RKO (cell line): ENCODE measurements around the gene KIF15.
"Not testable (repeated sequence)": the region's sequence is repeated elsewhere in the genome, so short reads cannot be mapped to it uniquely, and the experiment has no call there.

Source experiments
- DNase-seq: peaks from one replicate; pipeline ENCODE4 v3.0.0-alpha.2; 2016; ENCODE audit warnings: low spot score

The KIF15 gene, protein sequence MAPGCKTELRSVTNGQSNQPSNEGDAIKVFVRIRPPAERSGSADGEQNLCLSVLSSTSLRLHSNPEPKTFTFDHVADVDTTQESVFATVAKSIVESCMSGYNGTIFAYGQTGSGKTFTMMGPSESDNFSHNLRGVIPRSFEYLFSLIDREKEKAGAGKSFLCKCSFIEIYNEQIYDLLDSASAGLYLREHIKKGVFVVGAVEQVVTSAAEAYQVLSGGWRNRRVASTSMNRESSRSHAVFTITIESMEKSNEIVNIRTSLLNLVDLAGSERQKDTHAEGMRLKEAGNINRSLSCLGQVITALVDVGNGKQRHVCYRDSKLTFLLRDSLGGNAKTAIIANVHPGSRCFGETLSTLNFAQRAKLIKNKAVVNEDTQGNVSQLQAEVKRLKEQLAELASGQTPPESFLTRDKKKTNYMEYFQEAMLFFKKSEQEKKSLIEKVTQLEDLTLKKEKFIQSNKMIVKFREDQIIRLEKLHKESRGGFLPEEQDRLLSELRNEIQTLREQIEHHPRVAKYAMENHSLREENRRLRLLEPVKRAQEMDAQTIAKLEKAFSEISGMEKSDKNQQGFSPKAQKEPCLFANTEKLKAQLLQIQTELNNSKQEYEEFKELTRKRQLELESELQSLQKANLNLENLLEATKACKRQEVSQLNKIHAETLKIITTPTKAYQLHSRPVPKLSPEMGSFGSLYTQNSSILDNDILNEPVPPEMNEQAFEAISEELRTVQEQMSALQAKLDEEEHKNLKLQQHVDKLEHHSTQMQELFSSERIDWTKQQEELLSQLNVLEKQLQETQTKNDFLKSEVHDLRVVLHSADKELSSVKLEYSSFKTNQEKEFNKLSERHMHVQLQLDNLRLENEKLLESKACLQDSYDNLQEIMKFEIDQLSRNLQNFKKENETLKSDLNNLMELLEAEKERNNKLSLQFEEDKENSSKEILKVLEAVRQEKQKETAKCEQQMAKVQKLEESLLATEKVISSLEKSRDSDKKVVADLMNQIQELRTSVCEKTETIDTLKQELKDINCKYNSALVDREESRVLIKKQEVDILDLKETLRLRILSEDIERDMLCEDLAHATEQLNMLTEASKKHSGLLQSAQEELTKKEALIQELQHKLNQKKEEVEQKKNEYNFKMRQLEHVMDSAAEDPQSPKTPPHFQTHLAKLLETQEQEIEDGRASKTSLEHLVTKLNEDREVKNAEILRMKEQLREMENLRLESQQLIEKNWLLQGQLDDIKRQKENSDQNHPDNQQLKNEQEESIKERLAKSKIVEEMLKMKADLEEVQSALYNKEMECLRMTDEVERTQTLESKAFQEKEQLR (N-terminal part only)

DNA sequence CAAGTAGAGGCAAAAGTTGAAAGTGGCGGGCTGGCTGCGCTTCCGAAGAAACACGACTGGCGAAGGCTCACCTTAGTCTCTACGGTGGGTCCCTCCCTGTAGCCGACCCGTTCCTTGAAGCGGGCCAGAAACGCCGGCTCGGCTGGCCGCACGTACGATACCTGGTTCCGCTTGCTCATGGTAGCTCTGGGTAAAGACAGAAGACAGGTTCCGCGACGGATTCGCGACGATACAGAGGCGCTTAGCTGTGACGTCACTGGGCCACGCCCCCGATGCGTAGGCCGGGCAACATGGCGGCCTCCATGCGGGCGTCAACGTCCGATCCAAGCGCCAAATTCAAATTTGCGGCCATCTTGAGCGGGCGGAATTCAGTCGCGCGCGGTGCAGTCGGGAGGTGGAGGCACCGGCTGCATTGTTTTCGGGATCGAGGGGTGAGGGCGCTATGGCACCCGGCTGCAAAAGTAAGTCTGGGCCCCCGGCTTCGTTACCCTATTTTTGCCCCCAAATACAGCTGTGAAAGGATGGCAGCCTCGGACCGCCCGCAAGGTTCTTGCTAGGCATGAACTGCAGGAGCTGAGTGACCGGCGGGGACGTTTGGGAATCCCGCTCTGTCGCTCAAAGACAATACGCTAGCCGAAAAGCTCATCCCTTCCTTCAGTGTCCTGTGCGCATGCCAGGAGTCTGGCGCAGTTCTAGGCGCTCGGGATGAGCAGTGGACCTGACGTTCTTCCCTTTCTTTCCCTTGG, at the start of gene KIF15, which contains the start of gene KIAA1143:
KIF15 (plus strand) TSS at position 371 of the 746 bp plus-strand sequence; CDS start at position 443, 72 bp downstream.
KIAA1143 (minus strand) TSS at position 196 of the 746 bp plus-strand sequence; CDS start at position 179, 17 bp downstream.
- DNase-seq = peak; percentile 96

DNA sequence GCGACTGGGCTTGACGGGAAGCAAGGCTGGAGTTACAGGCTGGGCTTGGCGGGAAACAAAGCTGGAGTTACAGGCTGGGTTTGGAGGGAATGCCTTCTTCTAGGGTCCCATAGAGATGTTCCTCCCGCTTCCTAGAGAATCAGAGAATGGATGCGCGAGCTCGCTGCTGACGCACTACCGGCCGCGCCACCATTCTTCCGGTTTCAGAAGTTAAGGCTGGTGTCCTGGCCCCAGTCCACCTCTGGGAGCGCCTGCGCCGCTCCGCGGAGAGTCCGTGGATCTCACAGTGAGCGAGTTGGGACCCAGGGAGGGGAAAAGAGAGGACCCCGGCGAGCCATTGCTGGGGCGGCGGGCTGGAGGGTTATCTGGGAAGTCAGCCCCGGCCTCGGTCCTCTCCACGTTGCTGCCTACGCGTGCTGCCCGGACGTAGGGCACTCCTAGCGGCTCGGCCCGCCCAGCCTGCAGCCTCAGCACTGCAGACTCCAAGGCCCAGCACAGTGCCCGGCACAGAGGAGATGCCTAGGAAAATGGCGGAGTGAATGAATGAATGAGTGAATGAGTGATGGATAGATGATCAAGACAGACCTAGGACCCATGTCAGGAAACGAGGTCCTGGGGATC, 49.0 kb upstream of the KIF15 start, which contains the start of gene ZNF502:
ZNF502 (plus strand) TSS at position 206 of the 621 bp plus-strand sequence. CDS start 7,602 bp downstream, outside the sequence.
- DNase-seq = peak; percentile 86

DNA sequence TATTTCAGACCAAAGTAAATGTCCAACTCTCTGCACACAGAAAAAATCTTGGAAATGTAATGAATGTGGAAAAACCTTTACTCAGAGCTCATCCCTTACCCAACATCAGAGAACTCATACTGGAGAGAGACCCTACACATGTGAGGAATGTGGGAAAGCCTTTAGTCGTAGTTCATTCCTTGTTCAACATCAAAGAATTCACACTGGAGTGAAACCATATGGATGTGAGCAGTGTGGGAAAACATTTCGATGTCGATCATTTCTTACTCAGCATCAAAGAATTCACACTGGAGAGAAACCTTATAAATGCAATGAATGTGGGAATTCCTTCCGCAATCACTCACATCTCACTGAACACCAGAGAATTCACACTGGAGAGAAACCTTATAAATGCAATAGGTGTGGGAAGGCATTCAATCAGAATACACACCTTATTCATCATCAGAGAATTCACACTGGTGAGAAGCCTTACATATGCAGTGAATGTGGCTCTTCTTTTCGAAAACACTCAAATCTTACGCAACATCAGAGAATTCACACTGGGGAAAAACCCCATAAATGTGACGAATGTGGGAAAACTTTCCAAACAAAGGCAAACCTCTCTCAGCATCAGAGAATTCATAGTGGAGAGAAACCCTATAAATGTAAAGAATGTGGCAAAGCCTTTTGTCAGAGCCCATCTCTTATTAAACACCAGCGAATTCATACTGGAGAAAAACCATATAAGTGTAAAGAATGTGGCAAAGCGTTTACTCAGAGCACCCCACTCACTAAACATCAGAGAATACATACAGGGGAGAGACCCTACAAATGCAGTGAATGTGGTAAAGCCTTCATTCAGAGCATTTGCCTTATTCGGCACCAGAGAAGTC, 40.1 kb upstream of the KIF15 start:
- no peak for DNase-seq

DNA sequence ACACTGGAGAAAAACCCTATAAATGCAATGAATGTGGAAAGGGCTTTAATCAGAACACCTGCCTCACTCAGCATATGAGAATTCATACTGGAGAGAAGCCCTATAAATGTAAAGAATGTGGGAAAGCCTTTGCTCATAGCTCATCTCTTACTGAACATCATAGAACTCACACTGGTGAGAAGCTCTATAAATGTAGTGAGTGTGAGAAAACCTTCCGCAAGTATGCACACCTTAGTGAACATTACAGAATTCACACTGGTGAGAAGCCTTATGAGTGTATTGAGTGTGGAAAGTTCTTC, 39.5 kb upstream of the KIF15 start:
- DNase-seq = no peak

DNA sequence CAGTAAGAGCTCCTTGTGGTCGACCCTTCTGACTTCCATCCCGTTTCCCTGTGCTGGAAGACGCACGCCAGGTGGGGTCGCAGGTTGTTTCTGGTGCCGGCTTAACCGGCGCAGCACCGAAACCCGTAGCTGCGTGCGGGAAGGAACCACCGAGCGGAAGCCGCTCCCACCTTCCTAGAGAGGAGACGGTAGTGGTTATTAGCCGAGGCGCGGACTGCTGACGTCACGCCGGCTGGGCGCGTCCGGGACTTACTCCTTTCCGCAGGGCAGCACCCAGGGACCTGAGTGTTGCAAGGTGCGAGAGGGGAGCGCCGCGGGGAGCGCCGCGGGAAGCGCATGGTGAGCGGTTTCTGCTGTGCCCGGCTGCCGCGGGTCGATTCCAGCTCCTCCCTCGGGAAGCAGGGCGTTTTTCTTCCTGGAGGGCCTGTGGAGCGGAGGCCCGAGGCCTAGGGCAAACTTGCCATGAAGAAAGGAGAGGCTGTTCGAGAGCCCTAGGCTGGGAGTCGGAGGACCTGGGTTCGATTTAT, 32.1 kb upstream of the KIF15 start, which contains the start of gene ZNF501:
ZNF501 (plus strand) TSS at position 252 of the 527 bp plus-strand sequence. CDS start 4,787 bp downstream, outside the sequence.
- DNase-seq = peak; percentile 89

DNA sequence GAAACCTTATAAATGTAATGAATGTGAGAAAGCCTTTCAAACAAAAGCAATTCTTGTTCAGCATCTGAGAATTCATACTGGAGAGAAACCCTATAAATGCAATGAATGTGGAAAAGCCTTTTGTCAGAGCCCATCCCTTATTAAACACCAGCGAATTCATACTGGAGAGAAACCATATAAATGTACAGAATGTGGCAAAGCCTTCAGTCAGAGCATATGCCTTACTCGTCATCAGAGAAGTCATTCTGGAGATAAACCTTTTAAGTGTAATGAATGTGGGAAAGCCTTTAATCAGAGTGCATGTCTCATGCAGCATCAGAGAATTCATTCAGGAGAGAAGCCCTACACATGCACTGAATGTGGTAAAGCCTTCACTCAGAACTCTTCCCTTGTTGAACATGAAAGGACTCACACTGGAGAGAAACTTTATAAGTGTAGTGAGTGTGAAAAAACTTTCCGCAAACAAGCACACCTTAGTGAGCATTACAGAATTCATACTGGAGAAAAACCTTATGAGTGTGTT, 26.9 kb upstream of the KIF15 start:
- DNase-seq = no peak

DNA sequence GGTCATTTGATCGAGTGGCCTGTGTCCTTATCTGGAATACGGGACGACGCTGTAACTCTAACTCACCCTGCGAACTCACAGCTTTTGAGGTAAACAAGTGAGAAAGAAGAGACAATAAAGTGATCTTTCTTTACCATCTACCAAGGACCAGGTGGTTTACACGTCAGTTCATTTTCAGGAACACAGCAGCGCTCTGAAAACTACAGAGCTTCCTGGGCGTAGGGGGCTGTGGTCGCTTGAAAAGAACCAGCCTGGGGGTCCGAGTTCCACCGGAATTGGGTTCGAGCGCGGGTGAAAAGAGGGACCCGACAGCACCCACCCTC, 532 bp upstream of the KIF15 start:
- no peak for DNase-seq

DNA sequence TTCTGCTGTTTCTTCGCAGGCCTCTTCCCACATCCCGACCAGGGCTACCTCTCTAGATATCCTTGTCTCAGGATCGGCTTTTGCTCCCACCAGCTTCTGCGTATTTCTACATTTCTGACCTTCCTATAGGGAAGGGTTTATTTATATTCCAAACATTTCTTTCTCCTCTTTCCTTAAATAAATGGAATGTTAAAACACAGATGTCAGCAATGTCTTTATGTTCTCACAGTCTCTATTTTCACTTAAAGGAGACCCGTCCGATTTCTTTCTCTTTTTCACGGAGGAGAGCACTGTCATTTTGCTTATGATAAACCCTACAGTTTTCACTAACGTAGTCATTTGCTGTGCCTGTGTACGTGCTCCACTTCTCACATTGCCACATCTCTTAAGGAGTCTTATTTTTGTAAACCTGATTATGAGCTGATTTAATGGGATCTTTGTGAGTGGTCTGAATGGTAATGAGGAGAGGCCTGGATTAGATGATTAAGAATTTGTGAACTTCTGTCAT, 630 bp downstream of the KIF15 start:
- peak; percentile 46 for DNase-seq

DNA sequence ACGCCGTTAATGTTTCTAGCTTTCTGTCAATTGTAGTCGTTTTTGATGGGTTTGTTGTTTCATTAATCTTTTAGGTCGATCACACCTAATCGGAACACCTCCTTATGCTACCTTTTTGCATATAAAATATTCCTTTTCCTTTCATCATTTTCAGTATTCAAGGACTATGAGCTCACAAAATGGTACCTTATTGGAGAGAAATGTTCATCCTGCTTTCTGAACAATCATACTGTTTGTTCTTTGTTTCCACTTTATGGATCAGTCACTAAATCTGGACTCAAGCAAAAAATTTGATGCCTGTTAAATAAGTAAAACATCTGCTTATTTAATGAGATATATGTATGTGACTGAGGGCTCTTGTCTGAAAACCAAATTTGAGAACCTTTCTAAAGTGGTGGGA, 1.1 kb downstream of the KIF15 start:
- DNase-seq = no peak

DNA sequence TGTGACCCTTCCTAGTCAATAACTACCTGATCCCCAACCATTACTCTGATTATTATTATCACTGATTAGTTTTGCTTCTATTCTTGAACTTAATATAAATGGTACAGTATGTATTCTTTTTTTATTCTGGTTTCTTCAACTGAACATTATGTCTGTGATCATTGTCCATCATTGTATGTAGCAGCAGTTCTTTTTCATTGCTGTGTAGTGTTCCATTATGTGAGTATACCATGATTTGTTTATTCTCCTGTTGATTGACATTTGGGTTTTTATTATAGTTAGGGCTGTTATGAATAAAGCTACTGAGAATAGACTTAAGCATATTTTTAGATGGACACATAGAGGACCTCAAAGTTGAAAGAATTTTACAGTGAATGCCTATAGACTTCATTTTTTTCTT, 2.7 kb downstream of the KIF15 start:
- DNase-seq = no peak

DNA sequence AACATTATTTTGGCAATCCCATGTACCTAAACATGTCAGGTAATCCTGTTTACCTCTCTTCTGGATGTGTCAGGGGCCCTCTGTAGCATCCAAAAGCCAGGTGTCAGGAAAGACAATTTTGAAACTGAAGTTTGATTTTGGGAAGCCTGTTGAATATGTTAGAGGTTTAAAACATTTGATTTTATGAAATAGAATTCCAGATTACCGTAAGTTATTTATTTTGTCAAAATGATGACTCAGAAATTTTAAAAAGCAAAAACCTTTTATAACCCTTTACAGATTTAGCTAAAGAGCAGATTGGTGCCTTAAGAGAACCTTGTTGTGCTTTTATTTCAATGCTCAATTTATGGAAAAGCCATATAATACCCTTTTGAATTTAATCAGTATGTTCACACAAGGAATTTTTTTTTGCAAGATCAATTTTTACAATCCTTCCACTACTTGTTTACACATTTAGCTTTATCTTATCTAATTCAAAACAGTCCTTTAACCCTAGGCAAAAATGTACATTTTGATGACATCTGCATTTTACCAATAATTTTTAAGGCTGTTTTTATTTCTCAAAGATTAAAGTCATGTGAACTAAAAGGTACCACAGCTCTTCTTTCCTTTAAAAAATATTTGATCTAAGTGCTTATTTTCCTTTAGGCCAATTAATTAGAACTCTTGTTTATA, 10.0 kb downstream of the KIF15 start:
- no peak for DNase-seq

DNA sequence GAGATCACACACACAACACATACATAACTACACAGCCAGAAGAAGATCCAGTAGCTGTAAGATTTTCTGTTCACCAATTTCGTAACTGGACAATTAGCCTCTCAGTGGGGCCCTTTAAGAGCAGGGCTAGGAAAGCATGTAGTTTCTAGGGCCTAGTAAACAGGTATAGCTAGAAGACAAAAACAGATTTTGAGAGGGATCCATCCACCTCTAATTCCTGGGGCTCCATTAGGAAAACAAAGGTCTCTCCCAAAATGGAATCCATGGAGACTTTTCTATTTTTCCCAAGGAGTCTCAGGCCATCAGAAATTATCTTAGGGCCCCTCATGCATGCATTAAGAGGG, 10.5 kb downstream of the KIF15 start:
- no peak for DNase-seq

DNA sequence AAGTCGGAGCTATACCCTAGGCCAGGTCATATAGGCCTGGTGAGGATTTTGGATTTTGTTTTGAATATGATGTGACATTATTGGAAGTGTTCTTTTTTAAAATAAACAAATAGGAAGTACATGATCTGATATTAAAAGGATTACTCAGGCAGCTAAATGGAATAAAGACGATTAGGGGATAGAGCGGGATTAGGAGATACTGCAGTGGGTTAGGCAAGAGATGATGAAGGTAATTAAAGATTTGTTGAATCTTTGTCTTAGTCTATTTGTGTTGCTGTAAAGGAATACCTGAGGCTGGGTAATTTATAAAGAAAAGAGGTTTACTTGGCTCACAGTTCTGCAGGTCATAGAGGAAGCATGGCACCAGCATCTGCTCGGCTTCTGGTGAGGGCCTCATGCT, 21.3 kb downstream of the KIF15 start:
- no peak for DNase-seq

DNA sequence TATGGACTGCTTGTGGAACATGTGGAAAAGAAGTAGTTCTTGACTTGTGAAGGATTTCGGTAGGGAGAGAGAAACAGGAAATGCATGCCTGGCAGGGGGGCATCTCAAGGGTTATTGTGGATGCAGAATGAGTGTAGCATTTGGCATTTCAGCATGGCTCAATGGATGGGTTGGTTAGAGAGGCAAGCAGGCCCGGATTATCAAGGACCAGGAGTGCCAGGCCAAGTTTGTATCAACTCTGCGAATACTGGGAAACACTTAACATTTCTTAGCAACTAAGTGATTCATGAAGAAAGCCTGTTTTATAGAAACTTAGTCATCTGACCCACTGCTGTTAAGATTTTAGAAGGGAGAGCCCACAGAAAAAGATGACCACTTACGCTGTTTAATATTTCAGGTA, 33.6 kb downstream of the KIF15 start:
- no peak for DNase-seq

DNA sequence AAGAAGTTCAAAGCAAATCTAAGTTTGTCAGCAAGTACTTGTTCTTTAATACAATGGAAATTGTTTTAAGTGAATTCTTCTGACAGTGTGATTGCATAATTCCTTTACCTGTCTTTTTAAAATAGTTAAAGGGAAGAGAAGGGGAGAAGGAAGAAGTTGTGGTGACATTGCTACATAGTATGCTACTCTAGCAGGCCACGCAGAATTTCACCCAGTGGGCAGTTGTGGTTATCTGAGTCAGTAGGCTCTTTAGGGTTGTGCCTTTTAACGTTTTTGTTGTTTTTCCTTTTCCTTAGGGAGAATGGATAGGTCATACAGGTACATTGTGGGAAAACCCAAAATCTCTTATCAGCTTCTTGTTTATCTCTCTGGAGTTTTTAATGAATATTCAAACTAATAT, 40.4 kb downstream of the KIF15 start:
- no peak for DNase-seq

DNA sequence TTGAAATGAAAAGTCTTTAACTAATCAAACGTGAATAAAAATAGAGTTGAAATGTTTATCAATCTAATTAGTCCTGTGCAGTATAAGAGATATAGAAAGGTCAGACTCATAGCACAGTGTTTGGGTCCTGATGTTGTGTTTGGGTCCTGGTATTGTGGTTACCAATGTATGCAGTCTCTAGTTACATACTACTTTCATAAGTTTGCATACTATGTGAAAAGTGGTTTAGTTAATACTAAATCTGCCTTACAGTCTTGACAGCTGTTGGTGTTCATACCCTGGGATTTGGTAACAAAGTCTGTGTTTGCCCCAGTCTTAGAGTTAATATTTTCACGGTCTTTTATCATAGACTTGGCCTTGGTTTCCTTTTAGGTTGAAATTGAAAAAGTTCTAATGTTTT, 41.7 kb downstream of the KIF15 start:
- DNase-seq = no peak

DNA sequence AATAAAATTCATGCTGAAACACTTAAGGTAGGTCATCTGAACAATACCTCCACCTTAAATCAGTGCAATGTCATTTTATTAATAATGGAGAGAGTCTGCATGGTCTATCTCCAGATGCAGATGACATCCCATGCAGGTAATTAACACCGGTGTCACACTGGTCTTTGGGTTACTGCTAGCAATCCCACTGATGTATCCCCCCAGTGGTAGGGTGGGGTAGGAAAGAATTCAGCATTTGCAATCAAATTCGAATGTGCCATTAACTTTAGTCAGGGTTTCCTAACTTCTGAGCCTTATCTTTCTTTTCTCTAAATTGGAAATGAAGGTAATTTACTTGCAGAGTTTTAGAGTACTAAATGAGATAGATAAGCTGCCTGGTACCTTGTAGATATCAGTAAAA, 44.4 kb downstream of the KIF15 start:
- no peak for DNase-seq

DNA sequence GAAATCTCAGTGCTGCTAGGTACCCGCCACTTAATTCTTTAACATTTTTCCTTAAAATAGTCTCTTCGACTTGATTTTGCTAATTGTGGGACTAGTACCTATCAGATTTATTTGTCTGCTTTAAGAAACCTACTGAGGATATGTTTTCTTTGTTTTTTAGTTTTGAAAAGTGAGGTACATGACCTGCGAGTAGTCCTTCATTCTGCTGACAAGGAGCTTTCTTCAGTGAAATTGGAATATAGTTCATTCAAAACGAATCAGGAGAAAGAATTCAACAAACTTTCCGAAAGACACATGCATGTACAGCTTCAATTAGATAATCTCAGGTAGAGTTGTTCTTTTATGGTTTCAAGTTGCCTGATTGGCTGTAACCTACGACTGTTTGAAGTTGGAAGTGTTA, 53.2 kb downstream of the KIF15 start:
- no peak for DNase-seq

DNA sequence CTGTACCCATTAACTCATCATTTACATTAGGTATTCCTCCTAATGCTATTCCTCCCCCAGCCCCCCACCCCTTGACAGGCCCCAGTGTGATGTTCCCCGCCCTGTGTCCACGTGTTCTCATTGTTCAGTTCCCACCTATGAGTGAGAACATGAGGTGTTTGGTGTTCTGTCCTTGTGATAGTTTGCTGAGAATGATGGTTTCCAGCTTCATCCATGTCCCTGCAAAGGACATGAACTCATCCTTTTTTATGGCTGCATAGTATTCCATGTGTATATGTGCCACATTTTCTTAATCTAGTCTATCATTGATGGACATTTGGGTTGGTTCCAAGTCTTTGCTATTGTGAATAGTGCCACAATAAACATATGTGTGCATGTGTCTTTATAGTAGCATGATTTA, 54.7 kb downstream of the KIF15 start:
- not testable (repeated sequence) for DNase-seq
